Progenitor cell of endocrine pancreas (in vitro differentiated cells): Measurements from ENCODE around the gene KRTAP10-11. TPM values are rescaled to one million over a fixed set of nuclear protein-coding genes. Genes with fewer than 3 reads are reported as not detected.
A peak's percentile ranks its signal among the peaks of the same experiment; 100 is the strongest.
"Not testable (repeated sequence)": the region's sequence is repeated elsewhere in the genome, so short reads cannot be mapped to it uniquely, and the experiment has no call there.

Experiments used
- DNase-seq: peaks from one replicate; pipeline ENCODE4 v3.0.0; 2021; ENCODE audit warnings: low spot score; ENCODE audit not compliant: unreplicated experiment
- H3K27ac Mint-ChIP-seq: 2 replicates; pipeline ENCODE4 v1.8.0; 2021; ENCODE audit warnings: mild to moderate bottlenecking, moderate library complexity, mixed read lengths
- H3K27me3 Mint-ChIP-seq: 2 replicates; pipeline ENCODE4 v1.8.0; 2021; ENCODE audit warnings: mixed read lengths
- H3K36me3 Mint-ChIP-seq: 2 replicates; pipeline ENCODE4 v1.8.0; 2022; ENCODE audit warnings: mixed read lengths; ENCODE audit not compliant: insufficient read depth
- H3K4me1 Mint-ChIP-seq: 2 replicates; pipeline ENCODE4 v1.8.0; 2021; ENCODE audit warnings: low read depth, mixed read lengths
- H3K4me3 Mint-ChIP-seq: 2 replicates; pipeline ENCODE4 v1.8.0; 2021; ENCODE audit warnings: low read depth, mild to moderate bottlenecking, moderate library complexity, mixed read lengths
- H3K9me3 Mint-ChIP-seq: 2 replicates; pipeline ENCODE4 v1.8.0; 2021; ENCODE audit warnings: low read depth, mixed read lengths
- total RNA-seq: library from RNA; stranded (reverse); gene quantifications from 2 replicates; pipeline ENCODE4 v1.2.1, GENCODE V29; 2021
- TF ChIP-seq, protein P1 (sequence below): fragments of 200-600 bp; sonication (generic); IDR thresholded peaks from one replicate; pipeline ENCODE4 v1.5.0; 2021; ENCODE audit warnings: antibody characterized with exemption, mild to moderate bottlenecking; ENCODE audit not compliant: unreplicated experiment

The KRTAP10-11 gene
- total RNA-seq, 1 donor from 2014 or later, result not detected

DNA sequence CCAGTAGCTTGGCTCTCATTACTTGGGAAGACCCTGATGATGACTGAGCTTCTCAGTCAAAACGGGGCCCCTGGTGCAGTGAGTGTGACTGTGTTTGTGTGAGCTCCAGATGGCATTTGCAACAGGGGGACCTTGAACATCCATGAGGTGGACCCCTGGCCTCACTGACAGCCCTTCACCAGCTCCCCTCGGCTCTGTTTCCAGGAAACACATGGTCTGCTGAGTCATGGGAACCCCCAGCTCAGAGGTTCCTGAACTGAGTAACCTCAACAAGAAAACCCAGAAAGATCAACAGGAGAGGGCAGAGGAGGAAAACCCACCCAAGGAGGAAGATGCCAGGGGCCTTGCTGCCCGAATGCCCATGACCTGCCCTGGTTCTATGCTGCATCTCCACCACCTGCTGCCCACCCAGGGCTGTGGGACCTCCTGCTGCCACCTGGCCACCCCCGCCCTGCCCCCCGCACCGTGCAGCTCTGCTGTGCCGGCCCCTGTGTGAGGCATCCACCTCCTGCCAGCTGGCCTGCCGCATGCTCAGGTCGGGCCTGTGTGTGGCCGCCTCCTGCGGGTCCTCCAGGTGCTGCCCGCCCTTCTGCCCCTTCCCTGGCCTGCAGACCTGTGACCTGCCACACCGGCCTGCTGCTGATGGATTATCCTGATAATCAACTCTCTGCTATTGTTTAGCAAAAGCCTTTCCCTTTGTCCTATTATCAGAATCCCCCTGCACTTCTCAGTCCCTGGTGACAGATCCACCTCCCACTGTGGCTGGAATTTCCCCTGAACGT lies 40.0 kb downstream of the KRTAP10-11 start:
- DNase-seq, result no peak
- TF ChIP-seq, protein P1, sequence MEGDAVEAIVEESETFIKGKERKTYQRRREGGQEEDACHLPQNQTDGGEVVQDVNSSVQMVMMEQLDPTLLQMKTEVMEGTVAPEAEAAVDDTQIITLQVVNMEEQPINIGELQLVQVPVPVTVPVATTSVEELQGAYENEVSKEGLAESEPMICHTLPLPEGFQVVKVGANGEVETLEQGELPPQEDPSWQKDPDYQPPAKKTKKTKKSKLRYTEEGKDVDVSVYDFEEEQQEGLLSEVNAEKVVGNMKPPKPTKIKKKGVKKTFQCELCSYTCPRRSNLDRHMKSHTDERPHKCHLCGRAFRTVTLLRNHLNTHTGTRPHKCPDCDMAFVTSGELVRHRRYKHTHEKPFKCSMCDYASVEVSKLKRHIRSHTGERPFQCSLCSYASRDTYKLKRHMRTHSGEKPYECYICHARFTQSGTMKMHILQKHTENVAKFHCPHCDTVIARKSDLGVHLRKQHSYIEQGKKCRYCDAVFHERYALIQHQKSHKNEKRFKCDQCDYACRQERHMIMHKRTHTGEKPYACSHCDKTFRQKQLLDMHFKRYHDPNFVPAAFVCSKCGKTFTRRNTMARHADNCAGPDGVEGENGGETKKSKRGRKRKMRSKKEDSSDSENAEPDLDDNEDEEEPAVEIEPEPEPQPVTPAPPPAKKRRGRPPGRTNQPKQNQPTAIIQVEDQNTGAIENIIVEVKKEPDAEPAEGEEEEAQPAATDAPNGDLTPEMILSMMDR, result peak; percentile 32
- Mint-ChIP-seq H3K9me3 (no peaks in the 10 kb centered on the region), H3K27me3 (peaks cover 59% of the 10 kb centered on the region), H3K27ac (peak overlapping the region; percentile 33), H3K4me1 (peaks cover 17% of the 10 kb centered on the region), H3K36me3 (no peaks in the 10 kb centered on the region), H3K4me3 (no peak overlapping the region)

DNA sequence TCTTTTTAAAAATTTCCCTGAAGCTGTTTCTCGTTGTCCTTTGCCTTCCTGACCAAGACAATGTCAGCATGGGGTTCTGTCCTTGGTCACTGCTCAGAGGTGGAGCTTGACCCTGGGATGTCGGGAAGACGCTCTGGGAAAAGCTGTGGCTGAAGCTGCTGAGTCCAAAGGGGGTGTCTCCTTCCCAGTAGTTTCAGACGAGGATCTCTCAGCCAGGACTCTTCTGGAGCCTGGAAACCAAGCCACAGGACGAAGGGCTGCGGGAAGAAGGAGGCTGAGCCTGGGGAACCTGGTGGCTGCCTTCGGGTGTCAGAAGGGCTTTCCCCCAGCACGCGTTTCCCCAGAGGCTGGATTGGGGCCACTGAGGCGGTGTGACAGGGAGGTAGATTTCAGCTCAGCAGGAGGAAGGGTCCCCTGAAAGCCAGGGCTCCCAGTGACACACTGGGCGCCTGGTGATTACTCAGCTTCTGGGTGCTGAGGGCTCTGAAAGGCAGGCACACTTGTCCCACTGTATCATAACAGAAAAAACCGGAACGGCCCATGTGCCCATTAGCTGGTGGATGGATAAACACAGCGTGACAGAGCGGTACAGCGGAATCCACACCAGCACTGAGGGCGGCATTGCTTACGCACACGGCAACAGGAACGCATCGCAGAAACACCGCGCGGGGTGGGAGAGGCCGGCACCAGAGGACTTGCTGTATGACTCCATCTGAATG lies 40.8 kb downstream of the KRTAP10-11 start:
- DNase-seq, result no peak

DNA sequence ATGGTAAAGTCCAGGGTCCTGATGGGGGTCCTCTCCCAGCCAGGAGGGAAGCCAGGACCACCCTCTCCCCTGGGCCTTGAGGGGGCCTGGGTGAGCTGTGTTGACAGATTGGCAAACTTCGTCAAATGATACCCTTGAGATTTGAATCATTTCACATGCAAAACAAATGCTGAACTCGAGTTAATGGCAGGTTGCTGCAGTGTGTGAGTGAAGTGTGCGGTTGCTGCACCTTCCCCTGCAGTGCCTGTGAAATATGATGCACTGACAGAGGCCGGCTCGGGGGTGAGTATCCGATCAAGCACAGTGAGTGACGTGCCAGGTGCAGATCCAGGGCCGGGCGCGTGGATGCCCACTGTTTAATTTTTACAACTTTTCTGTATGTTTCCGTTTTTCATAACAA lies 41.5 kb downstream of the KRTAP10-11 start:
- Mint-ChIP-seq H3K27me3 (peaks cover 49% of the 10 kb centered on the region), H3K4me1 (peaks cover 17% of the 10 kb centered on the region), H3K4me3 (no peak overlapping the region), H3K27ac (no peak overlapping the region), H3K36me3 (no peaks in the 10 kb centered on the region), H3K9me3 (peaks cover 8% of the 10 kb centered on the region)
- DNase-seq, result no peak
- TF ChIP-seq, protein P1, result no peak

More for the DNA sequence above, 40.8 kb downstream of the KRTAP10-11 start:
- Mint-ChIP-seq H3K27me3 (peaks cover 56% of the 10 kb centered on the region), H3K27ac (peak overlapping the region; percentile 84), H3K4me3 (no peak overlapping the region), H3K36me3 (no peaks in the 10 kb centered on the region), H3K4me1 (peaks cover 17% of the 10 kb centered on the region), H3K9me3 (peaks cover 4% of the 10 kb centered on the region)
- TF ChIP-seq, protein P1, result no peak

DNA sequence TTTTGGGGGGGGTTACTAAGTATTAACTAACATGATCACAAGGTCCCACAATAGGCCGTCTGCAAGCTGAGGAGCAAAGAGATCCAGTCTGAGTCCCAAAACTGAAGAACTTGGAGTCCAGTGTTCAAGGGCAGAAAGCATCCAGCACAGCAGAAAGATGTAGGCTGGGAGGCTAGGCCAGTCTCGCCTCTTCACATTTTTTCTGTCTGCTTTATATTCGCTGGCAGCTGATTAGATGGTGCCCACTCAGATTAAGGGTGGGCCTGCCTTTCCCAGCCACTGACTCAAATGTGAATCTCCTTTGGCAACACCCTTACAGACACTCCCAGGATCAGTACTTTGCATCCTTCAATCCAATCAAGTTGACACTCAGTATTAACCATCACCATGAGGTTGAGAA lies 43.5 kb downstream of the KRTAP10-11 start:
- not testable (repeated sequence) for H3K4me3 Mint-ChIP-seq, H3K27ac Mint-ChIP-seq, DNase-seq, H3K36me3 Mint-ChIP-seq
- Mint-ChIP-seq H3K27me3 (peaks cover 36% of the 10 kb centered on the region), H3K9me3 (peaks cover 23% of the 10 kb centered on the region), H3K4me1 (peaks cover 17% of the 10 kb centered on the region)

DNA sequence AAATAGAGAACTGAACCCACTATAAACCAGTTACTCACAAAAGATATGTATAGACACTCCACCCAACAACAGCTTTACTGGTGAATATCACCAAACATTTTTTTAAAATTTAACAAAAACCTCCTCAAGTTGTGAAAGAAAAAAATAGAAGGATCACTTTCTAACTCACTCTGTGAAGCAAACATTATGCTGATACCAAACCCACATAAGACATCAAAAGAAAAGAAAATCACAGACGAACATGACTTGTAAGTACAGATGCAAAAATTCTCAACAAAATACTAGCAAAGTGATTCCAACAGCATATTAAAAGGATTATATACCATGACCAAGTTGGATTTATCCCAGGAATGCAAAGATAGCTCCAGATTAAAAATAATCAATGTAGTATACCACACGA lies 45.5 kb downstream of the KRTAP10-11 start:
- Mint-ChIP-seq H3K4me3 (no peak overlapping the region), H3K36me3 (peaks cover 2% of the 10 kb centered on the region), H3K27ac (no peak overlapping the region), H3K4me1 (peaks cover 12% of the 10 kb centered on the region), H3K27me3 (peaks cover 43% of the 10 kb centered on the region), H3K9me3 (peaks cover 23% of the 10 kb centered on the region)
- DNase-seq, result no peak
- TF ChIP-seq, protein P1, result no peak
